HG03565 (cell line): ENCODE results near the gene NEXMIF.
"Not testable (repeated sequence)": the region's sequence is repeated elsewhere in the genome, so short reads cannot be mapped to it uniquely, and the experiment has no call there.

Experiments used
- ATAC-seq: cut with Tn5 transposase; IDR thresholded peaks from one replicate; pipeline ENCODE4 v1.9.1; 2021; ENCODE audit warnings: mild to moderate bottlenecking, moderate library complexity; ENCODE audit not compliant: unreplicated experiment

NEXMIF gene

DNA sequence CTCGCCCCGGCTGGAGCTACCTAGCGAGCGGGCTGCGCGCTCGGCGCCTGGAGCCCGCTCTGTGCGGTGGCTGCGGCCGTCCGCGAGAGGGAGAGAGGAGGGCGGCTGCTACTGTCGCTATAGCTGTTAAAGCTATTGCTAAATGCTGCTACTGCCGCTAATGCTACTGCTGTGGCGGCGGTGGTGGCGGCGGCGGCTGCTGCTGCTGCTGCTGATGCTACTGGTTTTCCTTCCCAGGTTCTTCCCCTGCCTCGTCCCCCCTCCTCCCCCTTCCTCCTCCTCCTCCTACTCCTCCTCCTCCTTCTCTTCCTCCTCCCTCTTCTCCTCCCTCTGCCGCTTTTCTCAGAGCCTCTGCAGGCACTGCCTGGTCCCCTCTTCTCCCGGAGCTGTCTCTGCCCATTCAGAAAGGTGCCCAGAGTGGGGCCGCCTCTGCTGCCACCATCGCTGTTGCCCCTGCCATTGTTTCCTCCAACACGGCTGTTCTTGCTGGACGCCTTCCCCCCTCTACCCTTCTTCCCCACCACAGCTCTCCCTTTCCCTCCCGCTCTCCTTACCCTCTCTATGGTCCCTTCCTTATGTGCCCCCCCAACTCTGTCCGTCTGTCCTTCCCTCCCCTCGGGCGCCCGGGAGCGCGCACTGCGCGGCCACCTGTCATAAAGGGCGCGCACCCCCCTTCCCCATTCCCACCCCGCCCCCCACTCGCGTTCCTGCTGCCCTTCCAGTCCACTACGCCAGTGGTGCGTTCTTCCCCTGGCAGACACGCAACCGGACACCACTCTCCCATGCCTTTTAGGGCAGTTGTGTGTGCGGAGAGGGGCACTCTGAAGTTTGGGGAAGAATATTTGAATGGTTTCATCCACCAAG, at the start of gene NEXMIF:
Gene NEXMIF, minus strand, starts transcription at position 228 of the 864 bp plus-strand sequence.
- peak; percentile 43 for ATAC-seq

DNA sequence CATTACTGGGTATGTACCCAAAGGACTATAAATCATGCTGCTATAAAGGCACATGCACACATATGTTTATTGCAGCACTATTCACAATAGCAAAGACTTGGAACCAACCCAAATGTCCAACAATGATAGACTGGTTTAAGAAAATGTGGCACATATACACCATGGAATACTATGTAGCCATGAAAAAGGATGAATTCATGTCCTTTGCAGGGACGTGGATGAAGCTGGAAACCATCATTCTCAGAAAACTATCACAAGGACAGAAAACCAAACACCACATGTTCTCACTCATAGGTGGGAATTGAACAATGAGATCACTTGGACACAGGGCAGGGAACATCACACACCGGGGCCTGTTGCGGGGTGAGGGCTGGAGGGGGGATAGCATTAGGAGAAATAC, 36.7 kb upstream of the NEXMIF start:
- ATAC-seq = not testable (repeated sequence)

DNA sequence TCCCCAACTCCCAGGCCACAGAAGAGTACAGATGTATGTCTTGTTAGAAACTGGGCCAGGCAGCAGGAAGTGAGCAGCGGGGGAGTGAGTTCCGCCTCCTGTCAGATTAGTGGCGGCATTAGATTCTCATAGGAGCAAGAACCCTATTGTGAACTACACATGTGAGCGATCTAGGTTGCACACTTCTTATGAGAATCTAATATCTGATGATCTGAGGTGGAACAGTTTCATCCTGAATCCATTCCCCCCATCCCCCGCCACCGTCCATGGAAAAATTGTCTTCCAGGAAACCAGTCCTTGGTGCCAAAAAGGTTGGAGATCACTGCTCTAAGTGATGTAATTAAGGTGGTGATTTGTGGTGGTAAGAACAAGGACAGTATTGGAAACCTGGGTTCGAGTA, 24.5 kb upstream of the NEXMIF start:
- ATAC-seq = no peak

DNA sequence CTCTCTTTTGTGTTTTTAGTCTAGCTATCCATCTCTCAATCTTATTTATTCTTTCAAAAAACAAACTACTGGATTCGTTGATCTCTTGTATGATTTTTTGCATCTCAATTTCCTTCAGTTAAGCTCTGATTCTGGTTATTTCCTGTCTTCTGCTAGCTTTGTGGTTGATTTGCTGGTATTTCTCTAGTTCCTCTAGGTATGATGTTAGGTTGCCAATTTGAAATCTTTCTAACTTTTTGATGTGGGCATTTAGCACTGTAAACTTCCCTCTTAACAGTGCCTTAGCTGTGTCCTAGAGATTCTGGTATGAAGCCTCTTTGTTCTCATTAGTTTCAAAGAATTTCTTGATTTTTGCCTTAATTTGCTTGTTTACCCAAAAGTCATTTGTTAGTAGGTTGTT, 15.2 kb upstream of the NEXMIF start:
- no peak for ATAC-seq

DNA sequence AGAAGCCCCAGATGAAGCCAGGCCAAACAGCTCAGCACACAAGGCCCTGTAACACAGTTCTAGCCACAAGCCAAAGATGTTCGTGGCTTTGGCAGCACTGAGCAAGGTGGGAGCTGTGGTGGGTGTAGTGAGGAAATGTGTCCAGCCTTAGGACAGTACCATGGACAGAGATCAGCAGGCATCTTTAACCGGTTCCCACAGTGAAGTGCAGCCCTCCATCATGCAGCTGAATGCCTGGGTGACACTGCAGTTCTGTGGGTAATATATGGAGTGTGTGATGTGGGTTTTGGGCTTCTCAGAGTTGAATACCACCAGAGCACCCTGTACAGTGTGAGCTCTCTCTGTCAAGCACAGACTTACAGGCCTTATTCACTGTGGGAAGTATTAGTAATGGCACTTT, 6.0 kb upstream of the NEXMIF start:
- no peak for ATAC-seq

DNA sequence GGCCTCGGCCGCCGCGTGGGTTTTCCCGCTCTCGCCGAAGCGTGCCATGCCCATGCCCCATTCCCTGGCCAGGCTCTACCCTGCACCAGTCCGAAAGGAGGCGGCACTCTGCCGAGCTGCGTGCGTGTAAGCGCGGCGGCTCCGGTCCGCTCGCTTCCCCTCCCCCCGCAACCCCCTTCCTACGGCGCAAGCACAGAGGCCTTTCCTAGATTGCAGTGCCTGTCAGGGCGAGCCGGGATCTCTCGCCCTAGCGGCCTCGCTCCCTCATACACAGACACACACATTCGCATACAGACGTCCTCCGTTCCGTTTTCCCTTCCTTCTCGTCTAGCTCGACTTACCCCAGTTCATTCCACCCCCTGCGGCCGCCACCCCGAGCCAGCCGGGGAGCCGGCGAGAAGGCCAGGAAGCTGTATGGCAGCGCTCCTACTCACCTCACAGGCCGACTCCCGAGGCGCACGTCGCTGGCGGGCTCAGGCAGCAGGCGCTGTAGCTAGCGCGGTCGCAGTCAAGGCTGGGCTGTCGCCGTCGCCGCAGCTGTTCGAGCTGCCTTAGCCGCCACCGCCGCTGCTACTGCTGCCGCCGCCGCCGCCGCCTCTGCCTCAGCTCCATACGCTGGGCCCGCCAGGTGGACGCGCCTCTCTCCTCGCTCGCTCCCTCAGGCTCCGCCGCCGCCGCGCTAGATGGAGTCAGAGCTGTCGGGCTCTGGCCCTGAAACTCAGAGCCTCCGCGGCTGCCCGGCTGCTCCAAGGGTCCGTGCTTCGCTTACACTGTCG, 615 bp downstream of the NEXMIF start:
- ATAC-seq = peak; percentile 26

DNA sequence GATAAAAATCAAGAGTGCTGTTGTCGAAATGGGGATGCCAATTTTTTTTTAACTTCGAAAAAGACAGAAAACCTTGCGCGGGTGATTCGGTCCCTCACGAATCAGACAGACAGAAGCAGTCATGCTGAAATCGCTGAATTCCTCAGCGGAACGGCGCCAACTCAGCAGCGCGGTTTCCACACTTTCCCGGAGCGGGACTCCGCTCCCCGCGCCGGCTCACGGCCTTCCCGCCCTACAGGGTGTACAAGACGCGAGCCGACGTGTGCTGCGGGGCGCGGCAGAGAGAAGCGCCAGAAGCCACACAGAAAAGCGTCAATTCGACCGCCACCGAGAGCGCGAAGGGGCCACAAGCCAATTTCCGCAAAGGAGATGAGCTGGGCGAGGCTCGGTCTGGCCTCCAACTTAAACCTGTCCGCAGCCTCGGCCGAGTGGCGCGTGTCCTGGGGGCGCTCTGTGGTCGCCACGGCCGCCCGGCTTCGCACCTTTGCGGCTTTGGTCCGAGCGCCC, 1.3 kb downstream of the NEXMIF start:
- peak; percentile 4 for ATAC-seq

DNA sequence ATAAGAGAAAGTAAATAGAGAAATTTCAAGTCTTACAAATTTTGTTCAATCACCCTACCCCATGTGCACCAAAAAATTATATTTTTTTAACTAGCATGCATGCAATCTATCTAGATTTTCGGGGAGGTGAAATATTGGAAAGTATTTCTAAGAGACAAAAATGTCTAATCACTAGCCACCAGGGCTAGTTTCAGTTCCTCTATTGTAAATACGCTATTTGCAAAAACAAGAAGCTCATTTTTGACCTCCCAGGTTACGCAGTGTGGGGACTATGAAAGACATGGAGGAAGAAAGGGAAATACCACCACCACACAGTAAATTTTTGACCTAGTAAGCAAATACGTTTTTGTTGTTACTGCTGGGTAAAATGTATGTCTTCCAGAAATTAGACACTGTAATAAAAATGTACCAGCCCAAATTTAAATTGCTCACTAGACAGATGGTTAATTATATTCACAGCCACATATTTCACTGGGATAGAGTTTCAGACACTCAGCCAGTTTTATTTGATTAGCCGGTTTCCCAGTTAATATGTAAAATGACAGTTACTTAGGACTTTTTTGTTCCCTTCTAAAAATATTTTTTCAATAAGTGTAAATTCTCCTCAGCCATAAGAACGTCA, 2.2 kb downstream of the NEXMIF start:
- ATAC-seq = peak; percentile 79

DNA sequence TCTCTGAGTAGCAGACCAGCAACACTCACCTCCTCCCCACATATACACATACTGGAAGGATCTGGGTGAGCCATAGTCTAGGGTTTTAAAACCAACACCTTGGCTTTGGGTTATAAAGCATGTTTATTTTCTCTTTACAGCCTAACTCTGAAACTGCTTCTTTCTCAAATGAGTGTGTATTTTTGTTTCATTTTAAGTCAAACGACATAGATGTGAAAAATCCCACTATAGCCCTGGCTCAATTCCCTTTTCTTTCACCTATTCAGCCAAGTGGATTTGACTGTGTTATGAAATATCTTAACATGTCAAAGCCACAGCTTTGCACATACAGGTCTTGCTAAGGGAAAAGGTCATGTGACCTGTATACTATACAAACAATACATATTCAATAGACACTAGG, 13.8 kb downstream of the NEXMIF start:
- ATAC-seq = peak; percentile 68

DNA sequence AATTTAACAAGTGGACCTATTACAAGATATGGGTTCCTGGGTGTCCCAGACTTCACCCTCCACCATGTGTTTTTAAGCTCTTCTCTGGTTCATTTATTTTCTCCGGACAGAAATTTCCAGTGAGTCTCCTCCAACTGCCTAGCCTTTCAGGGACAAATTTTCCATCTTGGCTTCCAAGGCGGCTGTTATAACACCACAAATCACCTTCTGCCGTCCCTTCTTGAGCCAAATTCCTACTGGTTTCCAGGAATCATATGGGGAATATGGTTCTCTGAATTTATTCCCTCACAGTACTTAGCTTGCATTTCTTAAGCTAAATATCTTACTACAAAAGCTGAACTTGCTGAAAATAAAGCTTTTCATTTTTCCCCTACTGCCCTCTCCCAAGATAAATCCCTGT, 18.8 kb downstream of the NEXMIF start:
- no peak for ATAC-seq

DNA sequence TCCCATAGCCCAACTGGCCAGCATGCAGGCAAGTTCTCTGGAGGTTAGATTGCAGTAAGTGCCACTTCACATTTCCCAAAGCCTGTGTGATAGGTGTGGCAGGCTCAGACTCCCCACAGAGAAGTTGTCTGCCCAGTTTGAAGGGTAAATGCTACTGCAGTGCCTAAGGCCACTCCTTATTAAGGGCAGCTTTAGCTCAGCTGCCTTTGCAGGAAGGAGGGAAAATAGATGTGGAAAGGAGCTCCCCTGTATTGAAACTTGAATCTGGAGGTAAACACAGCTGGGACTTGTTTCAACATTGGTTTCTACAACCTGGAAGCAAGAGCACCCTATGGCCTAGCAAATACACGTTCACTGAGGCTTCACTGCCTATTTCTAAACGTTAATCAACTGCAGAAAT, 22.4 kb downstream of the NEXMIF start:
- ATAC-seq = no peak

DNA sequence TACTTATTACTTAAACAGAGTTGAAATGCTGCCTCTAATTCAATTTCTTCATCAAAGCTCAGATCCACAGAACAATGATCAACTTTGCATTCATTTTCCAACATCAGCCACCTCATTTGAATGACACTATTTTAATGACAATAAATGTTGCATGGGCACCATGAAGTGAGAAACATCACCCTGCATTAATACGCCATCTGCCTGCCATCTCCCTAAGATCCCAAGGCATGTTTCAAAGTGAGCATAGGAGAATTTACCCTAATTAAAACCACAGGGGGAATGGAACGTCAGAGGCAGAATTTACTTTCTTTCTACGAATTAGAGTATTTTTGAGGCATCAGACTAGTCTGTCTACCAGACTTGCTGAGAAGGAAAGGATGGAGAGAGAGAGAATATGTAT, 32.7 kb downstream of the NEXMIF start:
- ATAC-seq = no peak

DNA sequence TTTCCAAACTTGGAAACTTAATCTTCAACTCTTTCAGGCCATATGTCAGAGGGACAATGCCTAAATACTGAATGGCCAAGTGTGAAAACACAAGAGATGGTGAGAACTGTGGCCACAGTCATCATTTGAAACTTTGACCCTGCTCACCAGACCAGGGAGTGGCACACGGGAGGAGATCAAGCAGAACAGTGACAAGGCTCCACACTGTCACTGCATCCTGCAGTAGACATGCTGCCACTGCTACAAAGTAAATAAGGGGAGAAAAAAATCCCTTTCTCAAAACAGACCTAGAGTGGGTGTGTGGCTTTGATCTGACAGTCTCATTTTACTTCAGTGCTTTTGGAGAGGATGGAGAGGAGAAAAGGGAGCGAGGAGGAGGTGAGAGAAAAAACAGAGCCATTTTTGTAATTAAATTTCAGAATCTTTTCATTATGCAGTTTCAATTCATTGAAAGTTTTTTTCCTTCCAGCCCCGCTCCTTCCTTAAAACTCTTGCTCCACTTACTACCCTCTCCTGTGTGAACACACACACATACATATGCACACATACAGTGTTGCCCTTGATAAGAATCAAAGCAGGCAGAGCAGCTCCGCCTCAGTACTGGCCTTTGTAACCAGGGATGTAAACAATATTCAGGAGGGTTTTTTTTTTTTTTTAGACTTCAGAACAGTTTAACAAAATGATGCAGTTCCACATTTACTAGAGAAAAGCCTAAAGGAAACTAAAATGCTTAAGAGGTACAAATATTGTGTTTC, 34.4 kb downstream of the NEXMIF start:
- ATAC-seq = peak; percentile 91

DNA sequence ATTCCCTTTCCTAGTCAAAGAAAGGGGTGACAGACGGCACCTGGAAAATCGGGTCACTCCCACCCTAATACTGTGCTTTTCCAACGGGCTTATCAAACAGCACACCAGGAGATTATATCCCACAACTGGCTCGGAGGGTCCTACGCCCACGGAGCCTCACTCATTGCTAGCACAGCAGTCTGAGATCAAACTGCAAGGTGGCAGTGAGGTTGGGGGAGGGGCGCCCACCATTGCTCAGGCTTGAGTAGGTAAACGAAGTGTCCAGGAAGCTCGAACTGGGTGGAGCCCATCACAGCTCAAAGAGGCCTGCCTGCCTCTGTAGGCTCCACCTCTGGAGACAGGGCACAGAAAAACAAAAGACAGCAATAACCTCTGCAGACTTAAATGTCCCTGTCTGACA, 42.9 kb downstream of the NEXMIF start:
- not testable (repeated sequence) for ATAC-seq

DNA sequence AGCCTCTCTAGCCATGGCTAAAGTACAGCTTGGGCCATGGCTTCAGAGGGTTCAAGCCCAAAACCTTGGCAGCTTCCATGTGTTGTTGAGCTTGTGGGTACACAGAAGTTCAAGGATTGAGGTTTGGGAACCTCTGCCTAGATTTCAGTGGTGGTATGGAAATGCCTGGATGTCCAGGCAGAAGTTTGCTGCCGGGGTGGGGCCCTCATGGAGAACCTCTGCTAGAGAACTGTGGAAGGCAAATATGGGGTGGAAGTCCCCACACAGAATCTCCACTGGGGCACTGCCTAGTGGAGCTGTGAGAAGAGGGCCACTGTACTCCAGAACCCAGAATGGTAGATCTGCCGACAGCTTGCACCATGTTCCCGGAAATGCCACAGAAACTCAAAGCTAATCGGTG, 59.5 kb downstream of the NEXMIF start:
- no peak for ATAC-seq

DNA sequence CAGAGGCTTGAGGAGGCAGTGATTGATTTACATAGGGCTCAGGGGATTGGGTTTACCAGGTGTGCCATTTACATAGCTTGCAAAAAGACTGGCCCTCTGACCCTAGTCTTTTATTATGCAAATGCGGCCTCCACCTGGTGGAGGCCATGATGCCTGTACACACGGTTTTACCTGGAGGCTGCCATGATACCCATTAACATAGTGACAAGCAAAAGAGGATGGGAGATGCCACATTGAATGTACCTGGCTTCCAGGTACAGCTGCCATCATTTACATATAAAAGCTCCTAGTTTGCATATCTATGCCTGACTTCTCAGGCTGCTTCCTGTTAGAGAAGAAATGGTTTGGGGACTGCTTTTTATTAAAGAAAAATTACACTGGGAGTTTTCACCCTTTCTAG, 72.0 kb downstream of the NEXMIF start:
- no peak for ATAC-seq

DNA sequence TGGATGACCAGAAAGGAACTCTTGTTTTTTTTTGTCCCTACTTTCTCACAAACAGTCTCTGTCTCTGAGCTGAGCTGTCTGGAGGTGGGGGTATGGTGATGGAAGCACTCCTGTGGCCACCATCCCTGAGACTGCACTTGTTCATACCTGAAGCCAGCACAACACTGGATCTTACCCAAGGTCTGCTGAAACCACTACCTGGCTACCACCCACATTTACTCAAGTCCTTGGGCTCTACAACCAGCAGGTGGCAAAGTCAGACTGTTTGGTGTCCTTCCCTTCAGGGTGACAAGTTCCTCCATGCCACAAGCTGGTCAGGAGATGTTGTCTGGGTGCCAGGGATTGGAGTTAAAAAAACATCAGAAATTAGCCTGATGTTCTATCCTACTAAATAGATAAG, 89.7 kb downstream of the NEXMIF start:
- no peak for ATAC-seq

DNA sequence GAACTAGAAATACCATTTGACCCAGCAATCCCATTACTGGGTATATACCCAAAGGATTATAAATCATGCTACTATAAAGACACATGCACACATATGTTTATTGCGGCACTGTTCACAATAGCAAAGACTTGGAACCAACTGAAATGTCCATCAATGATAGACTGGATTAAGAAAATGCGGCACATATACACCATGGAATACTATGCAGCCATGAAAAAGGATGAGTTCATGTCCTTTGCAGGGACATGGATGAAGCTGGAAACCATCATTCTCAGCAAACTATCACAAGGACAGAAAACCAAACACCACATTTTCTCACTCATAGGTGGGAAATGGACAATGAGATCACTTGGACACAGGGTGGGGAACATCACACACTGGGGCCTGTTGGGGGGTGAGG, 105.5 kb downstream of the NEXMIF start:
- not testable (repeated sequence) for ATAC-seq

DNA sequence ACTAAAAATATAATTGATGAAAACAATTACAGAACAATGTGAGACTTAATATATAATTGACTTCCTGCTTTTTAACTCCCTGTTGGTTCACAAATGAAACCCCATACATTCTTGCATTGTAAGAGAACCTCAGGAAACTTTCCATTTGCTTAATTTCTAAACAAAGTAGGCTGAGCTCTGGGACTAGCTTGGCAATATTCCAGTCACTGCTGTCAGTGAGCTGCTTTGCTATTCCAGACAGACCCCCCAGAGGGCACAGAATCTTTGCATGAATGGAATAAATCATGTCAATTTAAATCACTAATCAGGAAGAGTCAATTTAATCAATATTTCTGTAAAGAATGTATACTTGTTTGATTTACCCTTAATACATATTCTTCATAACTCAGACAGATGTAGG, 110.6 kb downstream of the NEXMIF start:
- ATAC-seq = no peak

DNA sequence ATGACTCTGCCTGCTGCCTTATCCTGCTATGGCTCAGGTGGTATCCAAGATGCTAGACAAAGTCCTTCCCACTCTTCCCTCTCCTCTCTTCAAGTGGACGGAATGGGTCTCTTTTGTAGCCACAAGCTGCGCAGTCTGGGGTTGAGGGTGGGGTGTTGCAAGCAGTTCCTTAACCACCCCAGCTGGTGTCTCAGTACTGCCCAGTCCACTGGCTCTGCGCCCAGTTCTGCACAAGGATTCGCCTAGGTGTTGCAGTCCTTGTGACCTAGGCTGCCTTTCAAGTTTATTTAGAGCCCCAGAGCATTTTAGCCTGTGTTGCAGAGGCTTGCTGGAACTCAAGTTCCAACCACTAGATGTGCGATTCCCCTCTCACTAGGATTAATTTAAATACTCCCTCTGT, 120.7 kb downstream of the NEXMIF start:
- no peak for ATAC-seq

DNA sequence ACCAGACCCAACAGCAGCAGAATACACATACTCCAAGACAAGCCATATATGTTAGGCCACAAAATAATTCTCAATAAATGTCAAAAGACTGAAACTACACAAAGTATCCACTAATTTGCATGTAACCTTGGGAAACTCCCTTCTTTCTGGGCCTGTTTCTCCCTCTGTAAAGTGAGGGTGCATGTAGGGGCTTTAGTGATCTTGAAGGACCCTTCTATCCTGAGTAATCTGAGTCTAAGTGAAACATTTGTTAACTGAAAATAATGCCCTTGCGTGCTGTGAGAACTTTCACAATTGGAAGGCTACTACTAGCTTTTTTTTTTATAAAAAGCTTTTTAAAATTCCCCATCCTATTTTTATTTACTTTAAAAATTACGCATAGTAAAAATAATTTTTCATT, 125.2 kb downstream of the NEXMIF start:
- peak; percentile 54 for ATAC-seq
